Measurements from ENCODE around the gene LEAP2.

The LEAP2 gene

DNA sequence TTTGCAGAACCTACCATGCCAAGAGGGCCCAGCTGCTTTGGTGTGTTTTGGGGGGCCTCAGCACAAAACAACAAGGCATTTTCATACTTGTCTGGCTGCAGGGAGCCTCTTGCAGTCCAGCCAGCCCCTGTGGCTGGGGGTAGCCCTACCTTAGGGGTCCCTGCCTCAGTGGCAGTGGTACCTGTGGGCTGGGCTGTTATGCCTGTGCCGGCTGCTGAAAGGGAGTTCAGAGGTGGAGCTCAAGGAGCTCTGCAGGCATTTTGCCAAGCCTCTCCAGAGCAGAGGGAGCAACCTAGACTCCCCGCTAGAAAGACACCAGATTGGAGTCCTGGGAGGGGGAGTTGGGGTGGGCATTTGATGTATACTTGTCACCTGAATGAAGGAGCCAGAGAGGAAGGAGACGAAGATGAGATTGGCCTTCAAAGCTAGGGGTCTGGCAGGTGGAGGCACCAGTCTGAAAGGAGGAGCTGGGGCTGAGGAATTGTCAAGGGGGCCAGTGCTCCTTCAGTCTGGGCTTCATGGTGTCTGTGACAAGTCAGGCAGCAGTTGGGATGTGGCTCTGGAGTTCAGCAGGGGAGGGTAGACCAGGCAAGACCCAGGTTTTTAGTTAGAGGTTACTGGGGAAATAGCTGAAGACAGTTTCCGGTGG, 44.5 kb upstream of the LEAP2 start:
- DNase-seq (ENCODE audit: low read depth): no peak
- H3K4me3 ChIP-seq (ENCODE audit: low read depth, low read length): no peak overlapping the region
- no peak for TF ChIP-seq CTCF (IDR thresholded peaks at IDR 0.05; ENCODE audit: low read depth, low read length, missing control alignments)

- DNase-seq (ENCODE audit: low read depth): peak; percentile 19
- peak; percentile 90 for TF ChIP-seq CTCF (IDR thresholded peaks at IDR 0.05; ENCODE audit: low read depth, low read length, missing control alignments)
- peak overlapping the region; percentile 71 for H3K4me3 ChIP-seq (ENCODE audit: low read depth, low read length)
Observed at GRCh38 chr5:132829742-132830435, 43.6 kb upstream of the LEAP2 start.

DNA sequence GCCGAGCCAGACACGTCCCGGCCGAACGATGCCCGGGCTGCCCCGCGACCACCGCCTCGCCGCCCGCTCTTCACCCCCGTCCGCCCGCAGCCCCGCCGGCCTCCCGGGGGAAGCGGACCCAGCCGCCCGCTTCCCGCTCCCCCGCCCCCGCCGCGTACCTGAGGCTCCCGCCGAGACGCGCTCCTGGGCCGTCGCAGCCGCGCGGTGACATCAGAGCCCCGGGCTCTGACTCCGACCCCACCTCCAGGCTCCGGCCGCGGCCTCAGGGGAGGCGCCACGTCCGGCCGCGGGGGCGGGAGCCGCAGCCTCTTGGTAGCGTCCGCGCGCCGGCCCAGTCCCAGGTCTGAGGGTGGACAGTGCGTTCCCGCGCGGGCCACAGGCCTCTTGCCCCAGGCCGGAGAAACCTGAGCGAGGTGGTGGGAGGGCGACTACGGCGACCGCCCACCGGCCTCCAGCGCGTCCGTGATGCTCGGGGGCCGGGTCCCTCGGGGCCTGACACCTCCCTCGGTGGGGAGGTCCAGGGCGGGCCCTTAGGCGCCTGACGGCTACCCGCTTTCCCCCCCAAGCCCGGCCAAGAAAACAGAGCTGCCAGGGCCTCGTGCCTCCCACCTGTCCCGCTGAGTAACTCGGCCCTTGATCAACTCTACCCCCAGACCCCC, 42.9 kb upstream of the LEAP2 start, which contains the start of gene SHROOM1:
SHROOM1 (minus strand) TSS at position 212 of the 659 bp plus-strand sequence. CDS start 4,507 bp downstream, outside the sequence.
- no peak for DNase-seq (ENCODE audit: low read depth)
- peak within 1 kb of the TSS; percentile 71 for H3K4me3 ChIP-seq (ENCODE audit: low read depth, low read length)
- no peak for TF ChIP-seq CTCF (IDR thresholded peaks at IDR 0.05; ENCODE audit: low read depth, low read length, missing control alignments)

GRCh38 chr5:132831095-132831860, 42.2 kb upstream of the LEAP2 start:
- H3K4me3 ChIP-seq (ENCODE audit: low read depth, low read length): peak overlapping the region; percentile 71
- no peak for DNase-seq (ENCODE audit: low read depth)
- no peak for TF ChIP-seq CTCF (IDR thresholded peaks at IDR 0.05; ENCODE audit: low read depth, low read length, missing control alignments)

- no peak for TF ChIP-seq CTCF (IDR thresholded peaks at IDR 0.05; ENCODE audit: low read depth, low read length, missing control alignments)
- peak; percentile 22 for DNase-seq (ENCODE audit: low read depth)
- no peak overlapping the region for H3K4me3 ChIP-seq (ENCODE audit: low read depth, low read length)
Observed at GRCh38 chr5:132832612-132833011, 40.9 kb upstream of the LEAP2 start.

DNA sequence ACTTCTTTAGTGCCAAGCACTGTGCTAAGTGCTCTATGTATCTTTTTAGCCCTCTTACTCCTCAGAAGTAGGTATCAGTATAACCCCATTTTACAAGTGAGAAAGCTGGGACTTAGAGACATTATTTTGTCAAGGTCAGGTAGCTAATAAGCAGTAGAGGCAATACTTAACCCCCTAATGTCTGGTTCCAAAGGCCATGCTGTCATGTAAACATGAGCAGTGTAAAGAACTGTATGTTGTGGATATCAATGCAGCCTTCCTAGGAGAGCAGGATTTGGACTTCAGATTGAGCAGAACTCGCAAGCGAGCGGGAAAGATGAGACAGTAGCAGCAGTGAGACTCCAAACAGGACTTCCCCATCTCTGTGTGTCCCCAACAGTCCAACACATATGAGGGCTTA, 39.4 kb upstream of the LEAP2 start:
- no peak for TF ChIP-seq CTCF (IDR thresholded peaks at IDR 0.05; ENCODE audit: low read depth, low read length, missing control alignments)
- DNase-seq (ENCODE audit: low read depth): no peak
- H3K4me3 ChIP-seq (ENCODE audit: low read depth, low read length): no peak overlapping the region
